ENCODE data around the gene RUFY1. TPM values are rescaled to one million over a fixed set of nuclear protein-coding genes. Genes with fewer than 3 reads are reported as not detected.

RUFY1 gene
- total RNA-seq, 1 experiment from 2014 or later, result 63.9 TPM

DNA sequence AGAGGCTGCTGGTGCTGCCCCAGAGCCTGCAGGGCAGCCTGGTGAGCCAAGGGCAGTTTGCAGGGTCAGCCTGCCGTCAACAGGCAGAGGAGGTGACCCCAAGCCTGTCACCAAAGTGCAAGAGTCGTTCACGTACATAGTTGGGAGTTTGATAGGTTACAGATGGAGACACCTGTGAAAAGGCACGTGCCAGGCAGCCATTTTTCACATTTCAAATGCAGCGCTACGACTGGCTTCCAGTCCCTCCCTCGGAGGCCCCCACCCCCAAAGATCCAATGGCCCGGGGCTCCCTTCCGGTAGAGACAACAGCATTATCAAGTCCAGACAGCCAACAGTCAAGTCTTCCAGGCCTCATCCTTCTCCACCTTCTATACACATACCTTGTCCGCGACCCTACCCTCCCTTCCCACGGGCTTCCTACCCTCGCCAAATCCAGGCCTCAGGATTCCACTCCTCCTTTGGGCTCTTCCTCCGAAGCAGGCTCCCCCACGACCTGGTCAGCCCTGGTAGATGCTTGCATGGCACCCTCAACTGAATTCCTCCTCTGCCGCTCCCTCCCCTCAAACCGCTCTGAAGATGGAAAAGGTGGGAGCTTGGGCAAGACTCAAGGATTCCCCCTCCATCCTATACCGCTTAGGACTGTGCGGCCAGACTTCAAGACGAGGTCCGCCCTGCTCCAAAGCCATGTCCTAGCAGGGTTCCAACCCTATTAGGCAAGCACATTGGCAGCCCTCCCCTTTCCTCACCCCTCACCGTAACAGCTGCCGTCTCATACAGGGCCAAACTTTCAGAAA is 60.0 kb downstream of the RUFY1 start:
- H3K9me3 ChIP-seq (ENCODE audit: insufficient read depth, low read depth), result no peaks in the 10 kb centered on the region
- no peak overlapping the region for H3K4me2 ChIP-seq
- TF ChIP-seq EZH2 (IDR thresholded peaks at IDR 0.05; ENCODE audit: low read depth), result no peak
- TF ChIP-seq, protein P1, sequence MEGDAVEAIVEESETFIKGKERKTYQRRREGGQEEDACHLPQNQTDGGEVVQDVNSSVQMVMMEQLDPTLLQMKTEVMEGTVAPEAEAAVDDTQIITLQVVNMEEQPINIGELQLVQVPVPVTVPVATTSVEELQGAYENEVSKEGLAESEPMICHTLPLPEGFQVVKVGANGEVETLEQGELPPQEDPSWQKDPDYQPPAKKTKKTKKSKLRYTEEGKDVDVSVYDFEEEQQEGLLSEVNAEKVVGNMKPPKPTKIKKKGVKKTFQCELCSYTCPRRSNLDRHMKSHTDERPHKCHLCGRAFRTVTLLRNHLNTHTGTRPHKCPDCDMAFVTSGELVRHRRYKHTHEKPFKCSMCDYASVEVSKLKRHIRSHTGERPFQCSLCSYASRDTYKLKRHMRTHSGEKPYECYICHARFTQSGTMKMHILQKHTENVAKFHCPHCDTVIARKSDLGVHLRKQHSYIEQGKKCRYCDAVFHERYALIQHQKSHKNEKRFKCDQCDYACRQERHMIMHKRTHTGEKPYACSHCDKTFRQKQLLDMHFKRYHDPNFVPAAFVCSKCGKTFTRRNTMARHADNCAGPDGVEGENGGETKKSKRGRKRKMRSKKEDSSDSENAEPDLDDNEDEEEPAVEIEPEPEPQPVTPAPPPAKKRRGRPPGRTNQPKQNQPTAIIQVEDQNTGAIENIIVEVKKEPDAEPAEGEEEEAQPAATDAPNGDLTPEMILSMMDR (conservative IDR thresholded peaks at IDR 0.05), result no peak
- intact Hi-C loops (cut with micrococcal nuclease; ENCODE audit: unreplicated experiment), result no loop called here
- ChIA-PET CTCF (no interaction called here), POLR2A (ENCODE audit: unreplicated experiment) (interaction anchor here (0.7 kb wide), 1 partner anchor 185 kb away, joined by 10 read pairs; no protein-coding TSS in a partner anchor)
- peaks cover 15% of the 10 kb centered on the region; the same call in 1 of the 2 replicates for H3K79me2 ChIP-seq (ENCODE audit: low read depth)
- H3K36me3 ChIP-seq (ENCODE audit: low read depth), result peaks cover 44% of the 10 kb centered on the region
- H3K27ac ChIP-seq, result no peak overlapping the region
- no peak overlapping the region for H2AFZ ChIP-seq
- no TSS peak for BruUV-seq (replicated peaks)
- DNase-seq, result no peak
- peaks cover 69% of the 10 kb centered on the region for H4K20me1 ChIP-seq (ENCODE audit: insufficient read depth)
- H3F3A ChIP-seq (ENCODE audit: insufficient read depth, low read depth), result peaks cover 88% of the 10 kb centered on the region
- H3K9me2 ChIP-seq (ENCODE audit: insufficient read depth), result no peaks in the 10 kb centered on the region
- no peak overlapping the region for H3K4me3 ChIP-seq
- no peaks in the 10 kb centered on the region for H3K27me3 ChIP-seq (ENCODE audit: insufficient read depth, low read depth)
- H3K4me1 ChIP-seq (replicated peaks; ENCODE audit: insufficient read depth), result no peaks in the 10 kb centered on the region

DNA sequence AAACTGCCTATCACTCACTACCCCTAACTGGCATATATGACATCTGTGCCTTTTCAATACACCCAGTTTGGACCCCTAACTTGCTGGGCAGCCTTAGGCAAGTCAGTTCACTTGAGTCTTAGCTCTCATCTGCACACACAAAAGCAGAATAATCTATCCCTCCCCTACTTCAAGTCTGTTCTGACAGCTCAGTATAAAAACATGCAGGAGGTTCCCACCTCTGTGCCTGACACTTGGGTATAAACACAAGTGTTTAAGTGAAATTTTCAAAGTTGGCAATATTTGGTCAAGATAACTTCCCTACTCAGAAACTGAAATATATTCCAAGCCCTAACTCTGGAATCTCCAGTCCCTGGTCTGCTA is 60.5 kb downstream of the RUFY1 start:
- Histone ChIP-seq H3K4me3 (no peak overlapping the region), H3K9me2 (ENCODE audit: insufficient read depth) (no peaks in the 10 kb centered on the region), H3K4me2 (no peak overlapping the region), H2AFZ (no peak overlapping the region), H3K27me3 (ENCODE audit: insufficient read depth, low read depth) (no peaks in the 10 kb centered on the region), H4K20me1 (ENCODE audit: insufficient read depth) (peaks cover 75% of the 10 kb centered on the region), H3F3A (ENCODE audit: insufficient read depth, low read depth) (peaks cover 94% of the 10 kb centered on the region), H3K79me2 (ENCODE audit: low read depth) (peaks cover 21% of the 10 kb centered on the region; the same call in 1 of the 2 replicates), H3K27ac (no peak overlapping the region), H3K4me1 (replicated peaks; ENCODE audit: insufficient read depth) (no peaks in the 10 kb centered on the region), H3K9me3 (ENCODE audit: insufficient read depth, low read depth) (no peaks in the 10 kb centered on the region), H3K36me3 (ENCODE audit: low read depth) (peaks cover 50% of the 10 kb centered on the region)
- POLR2A ChIA-PET (ENCODE audit: unreplicated experiment), result interaction anchor here (0.7 kb wide), 1 partner anchor 185 kb away, joined by 10 read pairs; no protein-coding TSS in a partner anchor
- TF ChIP-seq, protein P1 (conservative IDR thresholded peaks at IDR 0.05), result no peak
- TF ChIP-seq EZH2 (IDR thresholded peaks at IDR 0.05; ENCODE audit: low read depth), result no peak
- intact Hi-C loops (cut with micrococcal nuclease; ENCODE audit: unreplicated experiment), result no loop called here
- DNase-seq, result no peak
- BruUV-seq (replicated peaks), result no TSS peak
- CTCF ChIA-PET, result no interaction called here

DNA sequence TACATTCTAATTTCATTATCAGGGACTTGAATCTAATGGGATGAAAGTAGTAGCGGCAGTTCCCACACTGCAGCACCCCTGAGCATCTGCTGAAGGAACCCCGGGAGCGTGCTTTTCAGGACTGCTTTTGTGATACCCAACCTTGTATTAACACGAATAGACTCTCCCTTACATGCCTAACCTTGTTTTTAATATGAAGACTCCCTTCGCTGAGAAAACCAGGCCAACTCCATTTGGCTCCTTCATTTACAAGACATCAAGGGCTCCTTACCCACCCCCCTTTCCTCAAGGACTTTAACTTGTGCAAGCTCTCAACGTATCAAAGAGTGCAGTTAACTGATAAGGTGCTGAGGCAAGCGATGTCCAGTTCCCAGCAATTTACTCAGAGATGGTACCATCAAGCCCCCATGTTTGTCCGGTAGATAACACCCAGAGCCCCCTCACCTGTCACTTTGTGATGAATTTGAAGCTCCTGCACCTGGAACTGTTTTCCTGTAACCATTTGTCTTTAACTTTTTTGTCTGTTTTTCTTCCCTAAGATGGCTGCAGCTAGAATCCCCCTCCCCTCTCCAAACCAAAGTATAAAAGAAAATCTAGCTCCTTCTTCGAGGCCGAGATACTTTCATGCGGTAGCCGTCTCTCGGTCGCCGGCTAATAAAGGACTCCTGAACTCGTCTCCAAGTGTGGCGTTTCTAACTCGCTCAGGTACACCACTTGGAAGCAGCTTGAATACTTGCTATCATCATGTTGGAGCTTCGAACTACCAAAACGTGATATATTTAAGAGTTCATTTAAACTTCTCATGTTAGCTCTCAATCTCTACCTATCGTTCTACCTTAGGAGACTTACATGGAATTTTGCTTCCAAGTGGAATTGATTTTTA is 62.5 kb downstream of the RUFY1 start:
- Histone ChIP-seq H3K36me3 (ENCODE audit: low read depth) (peaks cover 69% of the 10 kb centered on the region), H3K4me1 (replicated peaks; ENCODE audit: insufficient read depth) (no peaks in the 10 kb centered on the region; the same call in 1 of the 2 replicates), H3K4me2 (no peak overlapping the region), H3K9me3 (ENCODE audit: insufficient read depth, low read depth) (no peaks in the 10 kb centered on the region), H4K20me1 (ENCODE audit: insufficient read depth) (peaks cover 89% of the 10 kb centered on the region), H3F3A (ENCODE audit: insufficient read depth, low read depth) (peaks cover 99% of the 10 kb centered on the region), H3K27me3 (ENCODE audit: insufficient read depth, low read depth) (no peaks in the 10 kb centered on the region), H2AFZ (no peak overlapping the region), H3K9me2 (ENCODE audit: insufficient read depth) (no peaks in the 10 kb centered on the region), H3K4me3 (no peak overlapping the region), H3K79me2 (ENCODE audit: low read depth) (peaks cover 40% of the 10 kb centered on the region), H3K27ac (no peak overlapping the region)
- intact Hi-C loops (cut with micrococcal nuclease; ENCODE audit: unreplicated experiment), result no loop called here
- TF ChIP-seq, protein P1 (conservative IDR thresholded peaks at IDR 0.05), result no peak
- TF ChIP-seq EZH2 (IDR thresholded peaks at IDR 0.05; ENCODE audit: low read depth), result no peak
- ChIA-PET CTCF (no interaction called here), POLR2A (ENCODE audit: unreplicated experiment) (interaction anchor here (0.5 to 0.6 kb wide), 4 partner anchors 207 to 294 kb away, joined by 4 to 15 read pairs (median 6); no protein-coding TSS in a partner anchor)
- DNase-seq, result no peak
- no TSS peak for BruUV-seq (replicated peaks)

All from PC-9 (cell line).